Hematopoietic multipotent progenitor cell treated with erythropoietin and hydrocortisone succinate and interleukin-3 and kit ligand, for 8 days (in vitro differentiated cells): ENCODE measurements around the gene UBL4B.

Experiments
- DNase-seq: peaks from one replicate; pipeline ENCODE4 v3.0.0-alpha.2; 2015

Gene UBL4B

GRCh38 chr1:110159168-110159567 is 46.9 kb downstream of the UBL4B start:
- no peak for DNase-seq

- DNase-seq = no peak
These were observed 48.4 kb downstream of the UBL4B start for GRCh38 chr1:110160538-110161100.

GRCh38 chr1:110161165-110161564 is 48.9 kb downstream of the UBL4B start:
- no peak for DNase-seq

GRCh38 chr1:110161849-110162248 is 49.6 kb downstream of the UBL4B start:
- DNase-seq = no peak
